Measurements from ENCODE around the gene KCTD15. TPM values are rescaled to one million over a fixed set of nuclear protein-coding genes. Genes with fewer than 3 reads are reported as not detected.

Gene KCTD15
- total and polyA plus RNA-seq, 4 donors, result 13.8 to 42.7 (median 30.5) TPM

- DNase-seq (no peak), ATAC-seq (ENCODE audit: insufficient read depth, low FRiP score) (no peak)
- WGBS, 2 donors, result 94 to 97% methylated on average over 5 of the region's 5 CpGs
- Histone ChIP-seq H3K4me3 (no peak overlapping the region), H3K9me3 (ENCODE audit: control insufficient read depth in 4 of 4, insufficient read depth in 3 of 4, low read length in 3 of 4) (no peaks in the 10 kb centered on the region), H3K9ac (ENCODE audit: insufficient read depth in 1 of 2, low read length in 2 of 2) (no peak overlapping the region), H3K36me3 (ENCODE audit: control insufficient read depth in 4 of 4, insufficient read depth in 4 of 4, low read length in 4 of 4) (no peaks in the 10 kb centered on the region), H3K27ac (ENCODE audit: low read depth in 1 of 2, low read length in 1 of 2) (no peak overlapping the region), H3K4me1 (ENCODE audit: control insufficient read depth in 5 of 5, insufficient read depth in 5 of 5, low read length in 5 of 5) (peaks cover 0 to 9% (median 0%) of the 10 kb centered on the region in 5 donors), H3K27me3 (ENCODE audit: control insufficient read depth in 3 of 3, insufficient read depth in 3 of 3, low read length in 2 of 3) (peaks cover 0 to 3% (median 0%) of the 10 kb centered on the region in 3 donors)
- TF ChIP-seq, protein P1, sequence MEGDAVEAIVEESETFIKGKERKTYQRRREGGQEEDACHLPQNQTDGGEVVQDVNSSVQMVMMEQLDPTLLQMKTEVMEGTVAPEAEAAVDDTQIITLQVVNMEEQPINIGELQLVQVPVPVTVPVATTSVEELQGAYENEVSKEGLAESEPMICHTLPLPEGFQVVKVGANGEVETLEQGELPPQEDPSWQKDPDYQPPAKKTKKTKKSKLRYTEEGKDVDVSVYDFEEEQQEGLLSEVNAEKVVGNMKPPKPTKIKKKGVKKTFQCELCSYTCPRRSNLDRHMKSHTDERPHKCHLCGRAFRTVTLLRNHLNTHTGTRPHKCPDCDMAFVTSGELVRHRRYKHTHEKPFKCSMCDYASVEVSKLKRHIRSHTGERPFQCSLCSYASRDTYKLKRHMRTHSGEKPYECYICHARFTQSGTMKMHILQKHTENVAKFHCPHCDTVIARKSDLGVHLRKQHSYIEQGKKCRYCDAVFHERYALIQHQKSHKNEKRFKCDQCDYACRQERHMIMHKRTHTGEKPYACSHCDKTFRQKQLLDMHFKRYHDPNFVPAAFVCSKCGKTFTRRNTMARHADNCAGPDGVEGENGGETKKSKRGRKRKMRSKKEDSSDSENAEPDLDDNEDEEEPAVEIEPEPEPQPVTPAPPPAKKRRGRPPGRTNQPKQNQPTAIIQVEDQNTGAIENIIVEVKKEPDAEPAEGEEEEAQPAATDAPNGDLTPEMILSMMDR (IDR thresholded peaks at IDR 0.05; ENCODE audit: control extremely low read depth, extremely low read depth), result no peak
Observed at GRCh38 chr19:33863436-33863835, 66.8 kb downstream of the KCTD15 start.

- Histone ChIP-seq H3K4me3 (no peak overlapping the region), H3K27me3 (ENCODE audit: control insufficient read depth in 3 of 3, insufficient read depth in 3 of 3, low read length in 2 of 3) (peaks cover 0 to 2% (median 0%) of the 10 kb centered on the region in 3 donors), H3K27ac (ENCODE audit: low read depth in 1 of 2, low read length in 1 of 2) (no peak overlapping the region), H3K9me3 (ENCODE audit: control insufficient read depth in 4 of 4, insufficient read depth in 3 of 4, low read length in 3 of 4) (no peaks in the 10 kb centered on the region), H3K9ac (ENCODE audit: insufficient read depth in 1 of 2, low read length in 2 of 2) (no peak overlapping the region), H3K4me1 (ENCODE audit: control insufficient read depth in 5 of 5, insufficient read depth in 5 of 5, low read length in 5 of 5) (peaks cover 0 to 19% (median 0%) of the 10 kb centered on the region in 5 donors), H3K36me3 (ENCODE audit: control insufficient read depth in 4 of 4, insufficient read depth in 4 of 4, low read length in 4 of 4) (no peaks in the 10 kb centered on the region)
- DNase-seq (no peak), ATAC-seq (ENCODE audit: insufficient read depth, low FRiP score) (no peak)
- TF ChIP-seq, protein P1 (IDR thresholded peaks at IDR 0.05; ENCODE audit: control extremely low read depth, extremely low read depth), result no peak
- 75 to 81% methylated on average over 3 of the region's 3 CpGs for WGBS, 2 donors
Observed at GRCh38 chr19:33864311-33864850, 67.7 kb downstream of the KCTD15 start.

DNA sequence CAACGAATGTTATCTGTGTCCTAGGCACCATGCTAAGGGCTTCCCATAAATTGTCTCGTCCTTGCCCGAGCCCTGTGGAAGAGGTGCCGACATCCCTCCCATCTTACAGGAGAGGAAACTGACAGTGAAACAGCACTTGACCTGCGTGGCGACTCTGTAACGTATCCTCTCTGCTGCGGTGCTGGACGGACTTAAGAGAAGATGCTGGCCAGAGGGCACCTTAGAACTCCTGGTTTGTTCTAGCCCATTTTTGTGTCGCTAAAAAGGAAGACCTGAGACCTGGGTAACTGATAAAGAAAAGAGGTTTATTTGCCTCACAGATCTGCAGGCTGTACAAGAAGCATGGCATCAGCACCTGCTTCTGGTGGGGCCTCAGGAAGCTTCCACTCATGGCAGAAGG is 68.6 kb downstream of the KCTD15 start:
- TF ChIP-seq, protein P1 (IDR thresholded peaks at IDR 0.05; ENCODE audit: control extremely low read depth, extremely low read depth), result no peak
- Histone ChIP-seq H3K36me3 (ENCODE audit: control insufficient read depth in 4 of 4, insufficient read depth in 4 of 4, low read length in 4 of 4) (no peaks in the 10 kb centered on the region), H3K27me3 (ENCODE audit: control insufficient read depth in 3 of 3, insufficient read depth in 3 of 3, low read length in 2 of 3) (no peaks in the 10 kb centered on the region), H3K9ac (ENCODE audit: insufficient read depth in 1 of 2, low read length in 2 of 2) (no peak overlapping the region), H3K4me3 (no peak overlapping the region), H3K9me3 (ENCODE audit: control insufficient read depth in 4 of 4, insufficient read depth in 3 of 4, low read length in 3 of 4) (no peaks in the 10 kb centered on the region), H3K27ac (ENCODE audit: low read depth in 1 of 2, low read length in 1 of 2) (no peak overlapping the region), H3K4me1 (ENCODE audit: control insufficient read depth in 5 of 5, insufficient read depth in 5 of 5, low read length in 5 of 5) (peaks cover 0 to 22% (median 0%) of the 10 kb centered on the region in 5 donors)
- 93 to 94% methylated on average over 10 of the region's 10 CpGs for WGBS, 2 donors
- DNase-seq, result no peak
- no peak for ATAC-seq (ENCODE audit: insufficient read depth, low FRiP score)

Other genes with a start within 250 kb of the KCTD15 start
- under 1 TPM; 0.14 to 0.34 TPM for gene CHST8, start 174.9 kb upstream of the KCTD15 start, total RNA-seq
- gene CHST8, start 174.9 kb upstream of the KCTD15 start, polyA plus RNA-seq, result under 1 TPM; 0.09 to 0.67 TPM

All from lung (tissue), 12 donors.